H1 (cell line): ENCODE data around the gene GMIP. TPM values are rescaled to one million over a fixed set of nuclear protein-coding genes. Genes with fewer than 3 reads are reported as not detected.

ENCODE experiments used
- CHD7 ChIP-seq: fragments of 300-600 bp; sonication (generic); IDR thresholded peaks from 2 replicates; pipeline ENCODE4 v1.7.1; 2012; ENCODE audit warnings: low read length, moderate library complexity, mild to moderate bottlenecking, inconsistent platforms; ENCODE audit not compliant: insufficient replicate concordance
- NANOG ChIP-seq: IDR thresholded peaks from 2 replicates; pipeline ENCODE4 v1.6.1; 2011; ENCODE audit warnings: low read length, low read depth, mild to moderate bottlenecking, inconsistent platforms; ENCODE audit not compliant: insufficient read depth, poor library complexity, severe bottlenecking
- RAD21 ChIP-seq, 2 experiments: IDR thresholded peaks in 1 of 2; conservative IDR thresholded peaks in 1 of 2; 2 replicates each; pipeline ENCODE4 v1.6.1; 2011; ENCODE audit warnings: low read depth in 2 of 2, low read length in 2 of 2, improper control_type of control experiment in 1 of 2, inconsistent platforms in 1 of 2, mild to moderate bottlenecking in 1 of 2, moderate library complexity in 1 of 2
- SIRT6 ChIP-seq: IDR thresholded peaks from one replicate; pipeline ENCODE4 v1.7.1; 2012; ENCODE audit warnings: low read length, inconsistent platforms
- SIX5 ChIP-seq: IDR thresholded peaks from 2 replicates; pipeline ENCODE4 v1.6.1; 2011; ENCODE audit warnings: mild to moderate bottlenecking, low read depth, low read length
- SP1 ChIP-seq: IDR thresholded peaks from 2 replicates; pipeline ENCODE4 v1.6.1; 2011; ENCODE audit warnings: low read depth, low read length
- polyA plus RNA-seq, 7 experiments: library from polyadenylated mRNA; depleted of rRNA in 3 of 7; stranded (reverse) in 5 of 7; unstranded in 2 of 7; fragments of >200 nt in 5 of 7; fragments of 200-250 nt in 2 of 7; gene quantifications; 1 replicate in 5 of 7; 2 replicates in 1 of 7; 4 replicates in 1 of 7; pipeline versions ENCODE4 v1.2.1 to v1.2.3, GENCODE V29; 2011 to 2013; ENCODE audit warnings: missing spikeins in 2 of 7, mixed read lengths in 2 of 7
- total RNA-seq: library from RNA; stranded (reverse); fragmentation: NEBNext Ultra II Directional; extraction: Animal tissue kit (Norgen Biotek cat#: 25700); gene quantifications from 2 replicates; pipeline ENCODE4 v1.2.1, GENCODE V29; 2021

Gene GMIP
- total and polyA plus RNA-seq, 2 of the 8 experiments (the other 6 are each of a cell fraction or from before 2014, with no cell fraction given) = 5.7 to 18.1 TPM

- TF ChIP-seq CHD7 (no peak), RAD21 (IDR thresholded peaks at IDR 0.05 in 1 of 2, conservative IDR thresholded peaks at IDR 0.05 in 1 of 2; ENCODE audit: low read depth in 2 of 2, low read length in 2 of 2) (no peak), SIX5 (no peak), NANOG (no peak), SIRT6 (no peak), SP1 (no peak)
Observed at GRCh38 chr19:19606021-19606420, 37.4 kb downstream of the GMIP start (continued).
